Airway epithelial cell (primary cell): ENCODE data around the gene CD276. TPM values are rescaled to one million over a fixed set of nuclear protein-coding genes. Genes with fewer than 3 reads are reported as not detected.

Experiments used
- total RNA-seq: library from RNA; depleted of rRNA; stranded (reverse); fragments of >200 nt; gene quantifications from 2 replicates; pipeline ENCODE4 v1.2.3, GENCODE V29; 2015

Gene CD276
- total RNA-seq = 82.4 and 83.8 TPM in 2 replicates

GRCh38 chr15:73683777-73684580 lies at the start of gene CD276:
TSS of gene CD276 (plus strand) at chr15:73684383. CDS start at chr15:73699640, 15,257 bp downstream.

GRCh38 chr15:73753250-73754130 lies 69.3 kb downstream of the CD276 start, which contains the start of gene INSYN1:
TSS of gene INSYN1 (minus strand) at chr15:73753351. CDS start at chr15:73751130, 2,221 bp downstream.

Other genes starting within 250 kb of the CD276 start
- not detected in 2 replicates for gene REC114, start 241.2 kb upstream of the CD276 start, total RNA-seq
- 111 TPM in 2 replicates for gene NPTN, start 51.0 kb upstream of the CD276 start, total RNA-seq
- 2.3 and 6.9 TPM in 2 replicates for gene INSYN1, start 69.0 kb downstream of the CD276 start, total RNA-seq
- gene TBC1D21, start 189.2 kb downstream of the CD276 start, total RNA-seq = not detected in 2 replicates
- gene LOXL1, start 242.1 kb downstream of the CD276 start, total RNA-seq = 11.6 and 12.1 TPM in 2 replicates